MM.1S (cell line): ENCODE measurements around the gene FAM187B.

Source experiments
- DNase-seq: peaks from one replicate; pipeline ENCODE4 v3.0.0-alpha.2; 2015
- H2AFZ ChIP-seq: fragments of 300-600 bp; sonication (generic); 2 replicates; pipeline ENCODE4 v1.6.0; 2016; ENCODE audit warnings: antibody characterized with exemption, low read length
- H3F3A ChIP-seq: fragments of 300-600 bp; sonication (generic); 2 replicates; pipeline ENCODE4 v1.6.1; 2016; ENCODE audit warnings: mild to moderate bottlenecking, antibody characterized with exemption, low read length, moderate library complexity, mixed read lengths; ENCODE audit not compliant: insufficient read depth
- H3K27ac ChIP-seq: fragments of 300-600 bp; sonication (generic); 2 replicates; pipeline ENCODE4 v1.5.1; 2016; ENCODE audit warnings: mild to moderate bottlenecking, low read length
- H3K27me3 ChIP-seq: fragments of 300-600 bp; sonication (generic); replicated peaks from 2 replicates; pipeline ENCODE4 v1.6.0; 2016; ENCODE audit warnings: low read length; ENCODE audit not compliant: insufficient read depth
- H3K36me3 ChIP-seq: fragments of 300-600 bp; sonication (generic); replicated peaks from 2 replicates; pipeline ENCODE4 v1.6.1; 2016; ENCODE audit warnings: mild to moderate bottlenecking, low read length, mixed read lengths; ENCODE audit not compliant: insufficient read depth
- H3K4me1 ChIP-seq: fragments of 300-600 bp; sonication (generic); 2 replicates; pipeline ENCODE4 v1.6.1; 2016; ENCODE audit warnings: low read length, mixed read lengths
- H3K4me2 ChIP-seq: fragments of 300-600 bp; sonication (generic); 2 replicates; pipeline ENCODE4 v1.6.0; 2016; ENCODE audit warnings: low read depth, low read length
- H3K4me3 ChIP-seq: fragments of 300-600 bp; sonication (generic); 2 replicates; pipeline ENCODE4 v1.5.1; 2016; ENCODE audit warnings: low read length, mixed read lengths
- H3K79me2 ChIP-seq: fragments of 300-600 bp; sonication (generic); 2 replicates; pipeline ENCODE4 v1.6.1; 2016; ENCODE audit warnings: mixed run types, low read length, mixed read lengths
- H3K9ac ChIP-seq: fragments of 300-600 bp; sonication (generic); 2 replicates; pipeline ENCODE4 v1.6.1; 2016; ENCODE audit warnings: low read length, mixed read lengths
- H3K9me2 ChIP-seq: fragments of 300-600 bp; sonication (generic); replicated peaks from 2 replicates; pipeline ENCODE4 v1.6.1; 2016; ENCODE audit warnings: mild to moderate bottlenecking, low read length, mixed read lengths; ENCODE audit not compliant: insufficient read depth
- H3K9me3 ChIP-seq: fragments of 300-600 bp; sonication (generic); replicated peaks from 2 replicates; pipeline ENCODE4 v1.6.1; 2016; ENCODE audit warnings: mild to moderate bottlenecking, low read length, mixed read lengths; ENCODE audit not compliant: insufficient read depth
- H4K20me1 ChIP-seq: fragments of 300-600 bp; sonication (generic); 2 replicates; pipeline ENCODE4 v1.6.1; 2016; ENCODE audit warnings: mild to moderate bottlenecking, low read length, moderate library complexity, mixed read lengths; ENCODE audit not compliant: insufficient read depth
- EZH2 ChIP-seq: fragments of 300-600 bp; sonication (generic); optimal IDR thresholded peaks from 2 replicates; pipeline ENCODE3; 2017; ENCODE audit warnings: low read depth, mild to moderate bottlenecking, antibody characterized with exemption, low read length, mixed read lengths
- EZH2phosphoT487 ChIP-seq: fragments of 300-600 bp; sonication (generic); IDR thresholded peaks from 2 replicates; pipeline ENCODE4 v1.6.1; 2018; ENCODE audit warnings: antibody characterized with exemption, low read length
- TF ChIP-seq, protein P1 (sequence below): fragments of 300-600 bp; sonication (generic); IDR thresholded peaks from 2 replicates; pipeline ENCODE4 v1.5.1; 2016; ENCODE audit warnings: antibody characterized with exemption, low read length, mixed read lengths

The FAM187B gene

GRCh38 chr19:35249848-35250711, 21.5 kb upstream of the FAM187B start:
- H3K4me2 ChIP-seq: peak overlapping the region; percentile 80
- H3K27me3 ChIP-seq: no peaks in the 10 kb centered on the region
- no peak for TF ChIP-seq EZH2
- TF ChIP-seq, protein P1, sequence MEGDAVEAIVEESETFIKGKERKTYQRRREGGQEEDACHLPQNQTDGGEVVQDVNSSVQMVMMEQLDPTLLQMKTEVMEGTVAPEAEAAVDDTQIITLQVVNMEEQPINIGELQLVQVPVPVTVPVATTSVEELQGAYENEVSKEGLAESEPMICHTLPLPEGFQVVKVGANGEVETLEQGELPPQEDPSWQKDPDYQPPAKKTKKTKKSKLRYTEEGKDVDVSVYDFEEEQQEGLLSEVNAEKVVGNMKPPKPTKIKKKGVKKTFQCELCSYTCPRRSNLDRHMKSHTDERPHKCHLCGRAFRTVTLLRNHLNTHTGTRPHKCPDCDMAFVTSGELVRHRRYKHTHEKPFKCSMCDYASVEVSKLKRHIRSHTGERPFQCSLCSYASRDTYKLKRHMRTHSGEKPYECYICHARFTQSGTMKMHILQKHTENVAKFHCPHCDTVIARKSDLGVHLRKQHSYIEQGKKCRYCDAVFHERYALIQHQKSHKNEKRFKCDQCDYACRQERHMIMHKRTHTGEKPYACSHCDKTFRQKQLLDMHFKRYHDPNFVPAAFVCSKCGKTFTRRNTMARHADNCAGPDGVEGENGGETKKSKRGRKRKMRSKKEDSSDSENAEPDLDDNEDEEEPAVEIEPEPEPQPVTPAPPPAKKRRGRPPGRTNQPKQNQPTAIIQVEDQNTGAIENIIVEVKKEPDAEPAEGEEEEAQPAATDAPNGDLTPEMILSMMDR: no peak
- TF ChIP-seq EZH2phosphoT487: no peak
- H3K4me1 ChIP-seq: peaks cover 15% of the 10 kb centered on the region
- no peak overlapping the region for H3K27ac ChIP-seq
- 0 out of 2 replicates have a peak, but pooled peaks cover 8% of the 10 kb centered on the region for H3K36me3 ChIP-seq
- peaks cover 18% of the 10 kb centered on the region for H3F3A ChIP-seq
- H3K4me3 ChIP-seq: peak overlapping the region; percentile 83
- peaks cover 44% of the 10 kb centered on the region for H3K79me2 ChIP-seq
- DNase-seq: no peak
- peak overlapping the region; percentile 92; the same call in 1 of the 2 replicates for H3K9ac ChIP-seq
- no peak overlapping the region for H2AFZ ChIP-seq
- no peaks in the 10 kb centered on the region for H3K9me3 ChIP-seq
- H4K20me1 ChIP-seq: no peaks in the 10 kb centered on the region
- no peaks in the 10 kb centered on the region for H3K9me2 ChIP-seq

- Histone ChIP-seq H3K4me3 (peak overlapping the region; percentile 83), H3K79me2 (peaks cover 37% of the 10 kb centered on the region), H3F3A (peaks cover 18% of the 10 kb centered on the region), H3K27me3 (no peaks in the 10 kb centered on the region), H3K9me2 (no peaks in the 10 kb centered on the region), H3K9ac (peak overlapping the region; percentile 92), H4K20me1 (no peaks in the 10 kb centered on the region), H2AFZ (peak overlapping the region; percentile 79), H3K27ac (peak overlapping the region; percentile 97; the same call in 1 of the 2 replicates), H3K4me1 (peaks cover 15% of the 10 kb centered on the region), H3K4me2 (peak overlapping the region; percentile 80), H3K9me3 (no peaks in the 10 kb centered on the region), H3K36me3 (0 out of 2 replicates have a peak, but pooled peaks cover 2% of the 10 kb centered on the region)
- TF ChIP-seq, protein P1: no peak
- TF ChIP-seq EZH2phosphoT487 (no peak), EZH2 (no peak)
- no peak for DNase-seq
Measured at GRCh38 chr19:35249146-35249847, 20.8 kb upstream of the FAM187B start.

GRCh38 chr19:35248310-35249145, 20.0 kb upstream of the FAM187B start, which contains the start of gene LSR:
Gene LSR, plus strand, starts transcription at chr19:35249002. Its CDS starts 21 bp downstream, at chr19:35249023.
- Histone ChIP-seq H3K36me3 (0 out of 2 replicates have a peak, but pooled peaks cover 2% of the 10 kb centered on the region), H4K20me1 (no peaks in the 10 kb centered on the region), H3K9ac (peak within 1 kb of the TSS; percentile 92), H3K4me2 (peak within 1 kb of the TSS; percentile 80), H3F3A (peaks cover 18% of the 10 kb centered on the region), H3K4me3 (peak within 1 kb of the TSS; percentile 83), H2AFZ (peak within 1 kb of the TSS; percentile 79), H3K27me3 (no peaks in the 10 kb centered on the region), H3K4me1 (peaks cover 15% of the 10 kb centered on the region), H3K79me2 (peaks cover 35% of the 10 kb centered on the region), H3K9me2 (no peaks in the 10 kb centered on the region), H3K9me3 (no peaks in the 10 kb centered on the region), H3K27ac (peak within 1 kb of the TSS; percentile 97)
- peak; percentile 96 for DNase-seq
- no peak for TF ChIP-seq EZH2
- TF ChIP-seq EZH2phosphoT487: no peak
- TF ChIP-seq, protein P1: 0 out of 2 replicates have a peak, but pooled peaks have one; percentile 9
